Hematopoietic multipotent progenitor cell (in vitro differentiated cells): Measurements from ENCODE around the gene SLC37A1. TPM values are rescaled to one million over a fixed set of nuclear protein-coding genes. Genes with fewer than 3 reads are reported as not detected.

ENCODE experiments used
- DNase-seq, 3 donors: peaks; one replicate each; pipeline ENCODE4 v3.0.0-alpha.2; 2011 to 2015; ENCODE audit warnings: low read depth in 2 of 3, low spot score in 2 of 3
- total RNA-seq: library from RNA; depleted of rRNA; stranded (reverse); fragments of >200 nt; gene quantifications from one replicate; pipeline ENCODE4 v1.2.3, GENCODE V29; 2012

Gene SLC37A1
- total RNA-seq, 1 donor: 50.9 TPM

GRCh38 chr21:42540396-42540795 lies 26.7 kb downstream of the SLC37A1 start:
- no peak for DNase-seq

DNA sequence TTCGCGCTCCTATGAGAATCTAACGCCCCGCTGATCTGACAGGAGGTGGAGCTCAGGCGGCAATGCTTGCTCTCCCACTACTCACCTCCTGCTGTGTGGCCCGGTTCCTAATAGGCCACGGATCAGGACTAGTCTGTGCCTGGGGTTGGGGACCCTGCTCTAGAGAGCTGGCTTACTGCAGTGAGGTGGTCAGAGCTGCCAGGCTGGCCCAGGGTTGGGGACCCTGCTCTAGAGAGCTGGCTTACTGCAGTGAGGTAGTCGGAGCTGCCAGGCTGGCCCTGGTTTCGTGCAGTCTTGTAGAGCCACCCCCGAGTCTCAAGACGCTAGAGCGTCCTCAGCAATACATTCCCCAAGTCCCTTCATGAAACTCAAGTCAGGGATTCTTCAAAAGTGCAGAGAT lies 27.5 kb downstream of the SLC37A1 start:
- no peak for DNase-seq

DNA sequence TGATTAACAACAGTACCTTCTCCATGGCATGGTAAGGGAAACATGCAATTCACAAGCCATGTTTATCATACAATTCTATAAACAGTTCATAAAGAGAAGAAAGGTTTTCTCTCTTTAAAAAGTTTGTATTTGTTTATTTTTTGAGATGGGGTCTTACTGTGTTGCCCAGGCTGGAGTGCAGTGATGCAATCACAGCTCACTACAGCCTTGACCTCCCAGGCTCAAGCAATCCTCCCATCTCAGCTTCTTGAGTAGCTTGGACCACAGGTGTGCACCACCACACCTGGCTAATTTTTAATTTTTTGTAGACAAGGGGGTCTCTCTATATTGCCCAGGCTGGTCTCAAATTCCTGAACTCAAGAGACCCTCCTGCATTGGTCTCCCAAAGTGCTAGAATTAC lies 28.0 kb downstream of the SLC37A1 start:
- no peak for DNase-seq

GRCh38 chr21:42542196-42542595 lies 28.5 kb downstream of the SLC37A1 start:
- no peak for DNase-seq

DNA sequence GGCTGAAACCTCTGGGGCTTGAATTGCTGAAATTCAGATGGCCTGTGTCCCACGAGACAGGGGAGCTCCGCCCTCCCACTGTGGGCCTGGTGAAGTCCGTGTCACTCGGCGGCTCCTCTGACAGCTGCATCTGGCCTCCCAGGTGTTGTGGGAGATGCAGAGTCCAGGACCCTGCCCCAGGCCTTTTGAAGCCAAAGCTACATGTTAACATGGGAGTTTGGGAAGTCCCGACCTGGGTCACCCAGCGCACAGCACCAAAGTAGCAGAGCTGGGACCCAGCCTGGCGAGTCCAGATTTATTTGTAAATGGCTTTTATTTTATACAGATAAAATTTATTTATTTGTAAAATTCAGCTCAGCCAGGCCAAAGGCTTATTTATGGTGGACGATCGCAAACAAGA lies 28.9 kb downstream of the SLC37A1 start:
- no peak for DNase-seq

DNA sequence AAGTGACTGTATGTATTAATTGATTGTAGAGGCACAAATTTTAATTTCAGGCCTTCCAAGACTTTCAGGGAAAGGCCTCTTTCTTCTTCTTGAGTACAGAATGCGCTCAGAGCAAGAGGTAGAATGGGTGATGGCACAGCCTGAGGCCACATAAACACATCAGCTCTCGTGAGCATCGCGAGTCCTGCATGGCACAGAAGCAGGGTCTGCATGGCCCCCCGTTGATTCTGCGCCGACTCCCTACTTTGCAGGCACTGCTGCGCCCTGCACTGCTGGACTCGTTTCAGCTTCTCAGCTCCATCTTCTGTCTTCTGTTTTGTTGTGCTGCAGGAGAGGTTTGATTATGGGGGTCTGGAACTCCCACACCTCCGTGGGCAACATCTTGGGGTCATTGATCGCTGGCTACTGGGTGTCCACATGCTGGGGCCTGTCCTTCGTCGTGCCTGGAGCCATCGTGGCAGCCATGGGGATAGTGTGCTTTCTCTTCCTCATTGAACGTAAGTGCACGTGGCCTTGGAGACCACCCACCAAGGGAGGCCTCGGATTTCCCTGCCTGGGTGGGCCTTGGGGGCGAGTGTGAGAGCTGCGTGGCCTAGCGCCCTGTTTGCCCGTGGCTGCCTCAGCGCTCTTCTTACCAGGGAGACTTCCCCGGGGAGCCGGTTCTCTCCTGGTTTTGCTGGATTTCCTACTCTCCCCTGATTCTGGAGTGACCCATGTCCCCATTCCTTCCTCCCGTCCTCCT lies 29.6 kb downstream of the SLC37A1 start:
- no peak for DNase-seq

GRCh38 chr21:42544544-42544943 lies 30.9 kb downstream of the SLC37A1 start:
- no peak for DNase-seq

- no peak for DNase-seq
These were observed 31.7 kb downstream of the SLC37A1 start for GRCh38 chr21:42545317-42545716.

DNA sequence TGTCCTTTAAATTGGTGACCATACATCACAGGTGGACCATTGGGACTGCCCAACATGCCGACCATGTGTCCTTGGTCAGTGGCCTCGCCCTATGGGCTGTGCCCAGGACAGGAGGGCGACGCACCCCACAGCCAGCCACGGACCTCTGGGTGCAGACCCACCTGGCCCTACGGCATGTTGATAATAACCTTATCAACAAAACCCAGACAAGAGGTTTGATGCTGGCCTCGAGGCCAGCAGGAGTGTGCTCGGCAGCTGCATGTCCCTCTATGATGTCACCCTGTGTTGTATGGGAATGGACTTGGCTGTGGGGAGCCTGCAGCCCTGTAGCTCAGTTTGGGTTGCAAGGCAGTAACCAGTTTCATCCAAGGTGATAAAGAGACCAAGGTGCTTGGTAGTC lies 32.1 kb downstream of the SLC37A1 start:
- DNase-seq: no peak

GRCh38 chr21:42546433-42546832 lies 32.8 kb downstream of the SLC37A1 start:
- DNase-seq: no peak

GRCh38 chr21:42547001-42547905 lies 33.6 kb downstream of the SLC37A1 start:
- DNase-seq: peak in 1 of 3 donors; percentile 23

DNA sequence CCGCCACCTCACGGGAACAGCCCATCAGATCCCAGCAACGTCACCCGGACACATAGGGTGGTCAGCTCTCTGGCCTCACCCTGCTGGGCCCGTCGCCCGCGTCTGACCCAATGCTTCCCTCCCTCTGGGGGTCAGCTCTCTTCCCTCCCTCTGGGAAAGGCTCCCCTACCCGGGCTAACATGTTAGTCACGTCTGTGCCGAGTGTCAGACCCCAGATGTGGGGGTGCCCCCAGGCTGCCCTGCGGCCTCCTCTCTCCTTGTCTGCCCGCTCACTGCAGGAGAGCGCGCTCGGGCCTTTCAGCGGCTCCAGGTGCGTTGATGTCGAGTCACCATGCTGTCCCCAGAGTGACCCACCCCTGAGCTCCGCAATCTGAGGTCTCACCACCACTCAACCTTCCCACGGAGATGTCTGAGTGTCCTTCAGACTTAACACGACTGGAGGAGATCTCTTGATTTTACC lies 34.3 kb downstream of the SLC37A1 start:
- DNase-seq: no peak

DNA sequence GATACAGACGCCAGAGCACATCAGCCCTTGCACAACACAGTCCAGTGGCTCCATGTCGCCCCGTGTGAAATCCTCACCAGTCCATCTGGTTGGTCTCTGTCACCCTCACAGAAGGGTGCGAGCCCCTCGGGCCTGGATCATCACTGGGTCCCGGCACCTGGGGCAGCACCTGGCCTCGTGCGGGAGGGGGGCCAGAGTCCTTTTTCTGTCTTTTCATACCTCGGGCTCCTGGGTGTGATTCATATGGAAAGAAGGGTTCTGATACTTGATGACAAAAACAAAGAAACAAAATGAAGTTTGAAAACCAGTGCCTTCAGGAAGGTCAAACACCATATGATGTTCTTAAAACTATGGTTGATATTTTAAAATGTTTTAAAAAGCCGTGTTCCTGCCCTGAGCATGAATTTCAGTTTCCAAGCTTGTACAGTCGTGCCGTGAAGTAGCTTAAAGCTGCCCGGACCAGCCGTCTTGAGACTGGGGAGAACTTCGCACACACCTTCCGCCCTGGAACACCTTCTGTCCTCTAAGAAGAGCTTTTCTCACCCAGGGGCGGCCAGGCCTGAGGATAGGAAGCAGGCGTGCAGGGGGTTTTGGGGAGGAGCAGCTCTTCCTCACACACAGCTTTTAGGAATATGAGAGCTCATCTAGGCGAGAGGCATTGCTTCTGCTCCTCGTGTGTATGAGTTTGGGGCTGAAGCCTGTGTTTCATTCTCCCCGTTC lies 35.2 kb downstream of the SLC37A1 start:
- no peak for DNase-seq

- DNase-seq: no peak
These were observed 37.2 kb downstream of the SLC37A1 start for GRCh38 chr21:42550817-42551216.

GRCh38 chr21:42552407-42553336 lies 39.0 kb downstream of the SLC37A1 start:
- no peak for DNase-seq

- DNase-seq: no peak
These were observed 39.8 kb downstream of the SLC37A1 start for GRCh38 chr21:42553435-42553834.

DNA sequence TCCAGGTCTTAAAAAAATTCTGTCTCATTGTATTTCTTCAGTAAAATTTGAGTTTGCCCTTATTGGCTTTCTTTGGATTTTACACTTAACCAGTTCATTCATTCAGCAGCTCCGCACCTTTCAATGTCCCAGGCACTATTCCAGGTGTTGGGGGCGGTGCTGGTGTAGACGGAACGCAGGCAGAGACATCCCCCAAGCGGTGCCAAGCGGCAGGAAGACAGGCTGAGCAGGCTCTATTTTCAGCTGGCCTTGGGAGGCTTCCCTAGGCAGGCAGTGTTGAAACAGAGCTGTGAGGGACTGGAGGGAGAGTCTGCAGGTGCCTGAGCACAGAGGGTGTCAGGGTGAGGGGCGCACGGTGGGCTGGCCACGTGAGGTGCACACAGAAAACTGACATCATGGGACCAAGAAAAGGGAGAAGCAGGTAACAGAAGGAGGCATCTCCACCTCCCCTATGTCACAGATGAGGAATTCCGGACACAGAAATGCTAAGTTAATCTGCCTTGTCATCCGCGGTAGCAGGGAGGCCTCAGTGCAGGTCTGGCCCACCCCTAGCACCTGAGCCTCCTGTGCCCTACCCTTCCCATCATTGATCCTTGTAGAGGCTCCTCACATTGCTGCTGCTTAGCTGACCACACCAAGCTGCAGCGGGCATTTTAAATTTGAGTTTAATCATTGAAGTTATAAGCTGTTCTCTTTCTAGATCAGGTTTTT lies 40.8 kb downstream of the SLC37A1 start:
- no peak for DNase-seq

DNA sequence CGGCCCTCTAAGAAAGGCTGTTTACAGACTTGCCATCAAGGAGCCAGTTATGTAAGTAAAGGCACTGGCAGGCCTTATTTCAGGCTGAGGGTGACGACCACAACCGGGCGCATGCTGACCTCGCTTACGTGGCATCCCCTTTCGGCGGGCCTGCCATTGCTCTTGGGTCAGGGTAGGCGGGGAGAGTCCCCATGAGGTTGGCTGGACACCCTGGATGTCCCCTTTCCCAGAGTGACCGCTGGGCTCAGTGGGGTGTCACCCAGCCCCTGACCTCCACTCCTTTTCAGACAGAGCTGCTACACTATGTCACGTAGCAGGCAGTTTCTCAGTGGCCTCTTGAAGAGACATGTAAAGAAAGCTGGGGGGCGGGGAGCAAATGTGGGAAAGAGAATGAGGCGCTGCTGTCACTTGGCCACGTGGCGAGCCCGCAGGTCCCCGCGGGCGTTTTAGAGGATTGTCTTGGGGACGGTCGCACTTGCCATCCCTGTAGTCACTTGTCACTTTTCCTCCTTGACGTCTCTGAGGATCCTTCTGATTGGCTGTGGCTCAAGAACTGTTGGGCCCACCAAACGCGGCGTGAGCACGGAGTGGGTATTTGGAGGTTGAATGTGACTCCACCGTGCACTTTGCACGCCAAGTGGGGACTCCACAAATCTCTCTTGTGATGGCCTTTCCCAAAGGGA lies 42.2 kb downstream of the SLC37A1 start:
- DNase-seq: no peak

GRCh38 chr21:42556476-42556875 lies 42.8 kb downstream of the SLC37A1 start:
- no peak for DNase-seq
